HG02970 (cell line): ENCODE measurements around the gene PDK2.
"Not testable (repeated sequence)": the region's sequence is repeated elsewhere in the genome, so short reads cannot be mapped to it uniquely, and the experiment has no call there.

Source experiments
- ATAC-seq: cut with Tn5 transposase; IDR thresholded peaks from one replicate; pipeline ENCODE4 v1.9.1; 2021; ENCODE audit warnings: mild to moderate bottlenecking, moderate library complexity, moderate number of reproducible peaks; ENCODE audit not compliant: unreplicated experiment, low FRiP score

Gene PDK2

GRCh38 chr17:50057521-50057991 lies 37.6 kb upstream of the PDK2 start:
- no peak for ATAC-seq

- ATAC-seq = no peak
Measured at GRCh38 chr17:50058296-50058953, 36.7 kb upstream of the PDK2 start.

- no peak for ATAC-seq
Measured at GRCh38 chr17:50059256-50059655, 35.9 kb upstream of the PDK2 start.

DNA sequence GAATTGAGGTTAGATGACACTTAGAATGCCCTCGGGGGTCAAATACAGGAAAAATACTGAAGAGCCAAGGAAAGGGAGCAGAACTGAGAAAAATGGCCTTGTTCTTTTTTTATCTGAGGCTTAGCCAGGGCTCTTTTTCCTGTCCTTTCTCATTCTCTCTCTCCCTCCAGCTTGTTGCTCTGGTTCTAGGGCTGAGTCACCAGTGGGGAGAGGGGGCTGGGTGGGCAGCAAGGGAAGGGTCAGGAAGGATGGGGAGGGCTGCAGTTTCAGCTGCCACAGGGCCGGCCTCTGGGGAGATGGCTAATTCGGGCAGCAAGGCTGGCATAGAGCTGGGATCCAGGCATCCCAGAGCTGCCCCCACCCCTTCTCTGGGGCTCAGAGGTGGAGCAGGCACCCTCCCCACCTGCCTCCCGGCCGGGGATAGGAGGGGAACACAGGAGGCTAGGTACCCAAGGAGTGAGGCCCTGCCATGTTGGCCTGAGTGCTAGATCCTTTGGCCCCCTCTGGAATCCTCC lies 35.3 kb upstream of the PDK2 start:
- ATAC-seq = no peak

DNA sequence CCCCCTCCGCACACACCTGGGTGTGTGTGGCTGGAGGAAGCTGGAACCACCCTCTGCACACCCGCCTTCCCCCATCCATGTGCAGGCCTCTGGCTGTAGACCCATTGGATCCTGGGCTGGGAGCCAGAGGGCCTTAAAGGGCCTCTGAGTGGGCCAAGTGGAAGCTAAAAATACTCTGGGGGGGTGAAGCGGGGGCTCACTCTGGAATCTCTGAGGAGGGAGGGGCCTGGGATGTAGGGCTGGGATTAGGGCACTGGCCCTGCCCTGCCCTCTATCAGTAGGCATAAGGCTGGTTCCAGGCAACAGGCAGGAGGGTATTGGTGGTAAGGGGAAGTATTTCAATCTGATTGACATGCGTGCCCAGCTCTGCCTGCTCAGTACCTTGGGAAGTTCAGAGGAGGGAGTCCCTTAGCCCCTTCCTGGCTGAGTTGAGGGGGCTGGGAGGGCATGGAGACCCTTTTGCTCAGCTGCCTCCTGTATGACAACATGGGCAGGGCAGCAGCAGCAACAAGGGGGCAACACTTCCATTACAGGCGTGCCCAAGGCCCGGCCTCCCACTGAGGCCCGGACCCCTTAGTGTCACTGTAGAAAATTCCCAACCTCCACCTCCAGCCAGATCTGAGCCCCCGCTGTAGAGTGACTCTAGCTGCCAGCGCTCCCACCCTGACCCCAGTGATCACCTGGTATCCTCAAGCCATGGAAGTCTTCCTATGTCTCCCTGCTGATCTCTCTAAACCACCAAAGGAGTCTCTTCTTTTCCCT lies 34.0 kb upstream of the PDK2 start:
- no peak for ATAC-seq

- ATAC-seq = not testable (repeated sequence)
Measured at GRCh38 chr17:50061713-50062045, 33.5 kb upstream of the PDK2 start.

DNA sequence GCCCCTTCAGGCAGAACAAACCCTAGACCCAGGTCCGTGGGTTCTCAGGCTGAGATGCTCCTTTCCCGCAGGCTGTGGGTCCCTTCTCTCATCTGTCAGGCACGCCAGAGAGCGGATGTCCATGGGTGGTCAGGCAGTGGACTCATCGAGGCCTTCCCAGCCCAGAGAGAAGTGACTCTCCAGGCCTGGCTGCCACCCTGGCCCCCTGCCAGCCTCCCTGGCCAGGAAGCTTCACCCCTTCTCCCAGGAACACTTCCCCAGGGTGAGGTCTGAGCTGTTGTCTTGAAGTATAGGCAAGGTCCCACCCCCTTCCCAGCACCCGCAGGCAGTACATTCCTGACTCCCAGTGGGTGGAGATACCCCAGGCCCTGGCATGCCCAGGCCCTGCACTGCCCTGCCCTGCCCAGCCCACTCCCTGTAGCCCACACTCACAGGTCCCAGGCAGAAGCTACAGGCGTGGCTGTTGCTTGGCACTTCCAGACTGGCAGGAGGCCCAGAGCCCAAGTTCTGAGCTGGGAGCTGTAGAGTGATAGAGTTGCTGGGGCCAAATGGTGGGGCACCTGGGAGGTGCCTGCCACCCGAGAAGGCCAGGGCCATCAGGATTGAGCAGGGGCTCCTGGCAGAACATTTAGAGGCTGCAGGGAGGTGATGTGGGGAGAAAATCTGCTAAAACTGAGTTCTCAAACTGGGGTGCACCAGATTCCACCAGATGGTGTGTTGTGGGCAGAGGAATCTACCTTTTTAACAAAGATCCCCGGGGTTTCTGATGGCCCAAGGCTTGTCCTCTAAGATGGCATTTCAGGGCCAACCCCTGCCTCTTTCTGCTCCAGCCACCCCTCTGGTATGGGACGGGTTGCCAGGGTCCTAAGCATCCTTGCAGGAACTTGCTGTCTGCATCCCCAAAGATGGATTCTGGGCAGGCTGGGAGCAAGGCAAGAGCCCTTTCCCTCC lies 32.6 kb upstream of the PDK2 start:
- no peak for ATAC-seq

DNA sequence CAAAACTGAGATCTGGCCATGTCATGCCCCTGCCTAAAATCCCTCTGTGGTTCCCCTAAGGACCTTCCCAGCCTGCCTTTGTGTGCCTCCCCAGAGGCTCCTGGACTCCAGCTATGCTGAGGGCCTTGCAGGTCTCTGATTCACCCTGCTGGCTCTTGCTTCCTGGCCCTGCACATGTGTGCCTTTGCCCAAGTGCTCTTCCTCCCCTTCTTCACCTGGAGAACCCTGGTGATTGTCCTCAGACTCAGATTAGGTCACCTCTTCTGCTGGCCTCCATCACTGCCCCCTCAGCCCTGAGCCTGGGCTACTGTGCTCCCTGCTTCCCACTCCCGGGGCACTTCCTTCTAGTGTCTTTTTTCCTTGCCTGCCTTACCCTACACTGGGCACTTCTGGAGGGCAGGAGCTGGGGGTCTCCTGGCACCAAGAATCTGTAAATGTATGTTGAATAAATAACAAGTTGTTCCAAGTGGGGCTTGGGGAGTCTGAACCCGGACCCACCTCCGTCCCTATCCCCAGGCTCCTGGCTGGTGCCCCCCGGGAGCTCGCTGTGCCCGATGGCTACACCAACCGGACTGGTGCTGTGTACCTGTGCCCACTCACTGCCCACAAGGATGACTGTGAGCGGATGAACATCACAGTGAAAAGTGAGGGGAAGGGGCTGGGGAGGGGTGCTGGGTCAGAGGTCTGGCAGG lies 31.4 kb upstream of the PDK2 start:
- no peak for ATAC-seq

GRCh38 chr17:50064253-50065001 lies 30.7 kb upstream of the PDK2 start:
- no peak for ATAC-seq

- ATAC-seq = no peak
Measured at GRCh38 chr17:50065056-50065455, 30.1 kb upstream of the PDK2 start.

- no peak for ATAC-seq
Measured at GRCh38 chr17:50066995-50067394, 28.2 kb upstream of the PDK2 start.

DNA sequence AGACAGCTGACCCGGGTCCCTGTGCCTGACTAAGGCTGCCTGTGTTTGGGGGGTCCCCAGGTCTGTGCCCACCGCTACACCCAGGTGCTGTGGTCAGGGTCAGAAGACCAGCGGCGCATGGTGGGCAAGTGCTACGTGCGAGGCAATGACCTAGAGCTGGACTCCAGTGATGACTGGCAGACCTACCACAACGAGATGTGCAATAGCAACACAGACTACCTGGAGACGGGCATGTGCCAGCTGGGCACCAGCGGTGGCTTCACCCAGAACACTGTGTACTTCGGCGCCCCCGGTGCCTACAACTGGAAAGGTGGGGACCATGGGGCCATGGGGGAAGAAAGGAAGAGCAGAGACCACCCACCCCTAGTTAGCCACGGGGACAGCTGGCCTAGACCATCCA lies 27.2 kb upstream of the PDK2 start:
- ATAC-seq = no peak

DNA sequence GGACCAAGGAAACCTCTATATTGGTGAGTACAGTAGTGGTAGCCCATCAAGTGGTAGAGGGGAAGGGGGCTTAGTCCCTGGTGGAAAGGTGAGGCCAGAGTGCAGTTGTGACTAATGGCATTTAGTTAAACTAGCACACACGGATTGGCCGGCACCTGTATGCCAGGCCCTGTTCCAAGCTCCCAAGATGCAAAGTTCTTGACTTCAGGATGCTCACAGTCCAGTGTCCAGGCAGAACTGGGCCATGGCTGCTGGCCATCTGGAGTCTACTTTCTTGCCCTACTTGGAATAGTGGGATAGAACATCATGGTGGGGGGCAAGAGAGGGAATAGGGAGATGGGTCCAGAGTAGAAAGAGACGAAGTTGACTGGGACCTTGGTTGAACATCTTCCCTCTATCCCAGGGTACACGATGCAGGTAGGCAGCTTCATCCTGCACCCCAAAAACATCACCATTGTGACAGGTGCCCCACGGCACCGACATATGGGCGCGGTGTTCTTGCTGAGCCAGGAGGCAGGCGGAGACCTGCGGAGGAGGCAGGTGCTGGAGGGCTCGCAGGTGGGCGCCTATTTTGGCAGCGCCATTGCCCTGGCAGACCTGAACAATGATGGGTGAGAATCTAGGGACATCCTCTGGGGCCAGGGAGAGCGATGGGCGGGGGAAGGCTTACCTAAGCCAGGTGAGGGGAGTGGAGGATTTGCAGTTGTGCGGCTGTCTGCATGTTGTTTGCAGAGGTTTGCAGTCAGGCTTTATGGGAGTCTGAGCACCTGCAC lies 24.1 kb upstream of the PDK2 start:
- ATAC-seq = no peak

- ATAC-seq = no peak
Measured at GRCh38 chr17:50071692-50072091, 23.5 kb upstream of the PDK2 start.

DNA sequence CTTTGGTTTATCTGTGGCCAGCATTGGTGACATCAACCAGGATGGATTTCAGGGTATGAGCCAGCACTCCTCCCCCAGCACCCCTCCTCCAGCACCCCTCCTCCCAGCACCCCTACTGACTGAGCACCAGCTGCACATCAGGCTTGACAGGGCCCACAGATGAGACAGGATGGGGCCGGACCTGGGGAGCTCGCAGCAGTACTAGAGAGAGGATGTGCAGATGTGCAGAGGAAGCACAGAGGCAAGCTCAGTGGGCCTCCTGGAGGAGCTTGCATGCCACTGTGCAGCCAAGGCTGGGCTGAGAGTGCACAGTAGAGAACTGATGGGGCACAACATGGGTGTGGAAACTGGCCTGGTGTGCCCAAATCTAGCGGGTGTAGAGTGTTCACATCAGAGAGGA lies 23.0 kb upstream of the PDK2 start:
- no peak for ATAC-seq

GRCh38 chr17:50072925-50073324 lies 22.2 kb upstream of the PDK2 start:
- no peak for ATAC-seq

DNA sequence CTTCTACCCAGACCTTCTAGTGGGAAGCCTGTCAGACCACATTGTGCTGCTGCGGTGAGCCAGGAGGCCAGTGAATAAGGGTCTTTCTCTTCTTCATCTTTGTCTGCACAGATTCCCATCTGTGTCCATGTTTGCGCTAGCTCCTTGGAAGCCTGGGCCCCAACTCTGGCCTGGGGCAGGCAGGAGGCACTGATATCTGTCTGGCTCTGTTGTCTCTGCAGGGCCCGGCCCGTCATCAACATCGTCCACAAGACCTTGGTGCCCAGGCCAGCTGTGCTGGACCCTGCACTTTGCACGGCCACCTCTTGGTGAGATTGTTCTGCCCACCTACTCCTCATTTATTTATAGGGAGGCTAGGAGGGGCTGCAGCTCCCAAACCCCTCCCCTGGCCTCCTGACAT lies 20.9 kb upstream of the PDK2 start:
- ATAC-seq = no peak

- no peak for ATAC-seq
Measured at GRCh38 chr17:50075446-50076032, 19.6 kb upstream of the PDK2 start.

DNA sequence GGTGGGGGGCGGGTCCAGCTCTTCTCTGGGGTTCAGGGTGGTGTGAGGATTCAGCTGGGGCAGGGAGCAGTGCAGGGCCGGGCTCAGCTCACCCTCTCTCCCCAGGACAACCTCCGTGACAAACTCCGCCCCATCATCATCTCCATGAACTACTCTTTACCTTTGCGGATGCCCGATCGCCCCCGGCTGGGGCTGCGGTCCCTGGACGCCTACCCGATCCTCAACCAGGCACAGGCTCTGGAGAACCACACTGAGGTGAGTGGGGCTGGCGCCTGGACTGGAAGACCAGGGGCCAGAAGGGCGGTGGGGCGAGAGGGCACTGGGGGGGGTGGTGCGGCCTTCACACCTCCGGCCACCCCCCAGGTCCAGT lies 18.9 kb upstream of the PDK2 start:
- ATAC-seq = no peak
